Measurements from ENCODE around the gene PTPRD. TPM values are rescaled to one million over a fixed set of nuclear protein-coding genes. Genes with fewer than 3 reads are reported as not detected.
"Not testable (repeated sequence)": the region's sequence is repeated elsewhere in the genome, so short reads cannot be mapped to it uniquely, and the experiment has no call there.

The PTPRD gene
- polyA plus RNA-seq, 3 donors: 106 to 122 (median 110) TPM

DNA sequence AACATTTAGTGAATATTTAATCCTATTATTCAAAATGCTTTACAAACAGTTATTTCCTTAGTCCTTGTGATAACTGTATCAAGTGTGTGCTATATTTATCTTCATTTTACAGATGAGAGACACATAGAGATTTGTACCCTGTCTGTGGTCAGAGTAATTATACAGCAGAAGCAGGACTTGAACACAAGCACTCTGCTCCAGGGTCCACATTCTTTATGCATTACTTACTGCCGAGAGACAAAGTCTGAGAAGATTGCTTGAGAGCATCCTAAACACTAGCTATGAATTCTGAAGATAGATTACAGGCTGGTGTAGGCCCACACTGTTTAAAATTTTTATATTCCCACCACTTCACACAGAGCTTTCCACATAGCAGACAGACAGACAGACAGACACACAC, 1887.2 kb downstream of the PTPRD start:
- no peak for DNase-seq

DNA sequence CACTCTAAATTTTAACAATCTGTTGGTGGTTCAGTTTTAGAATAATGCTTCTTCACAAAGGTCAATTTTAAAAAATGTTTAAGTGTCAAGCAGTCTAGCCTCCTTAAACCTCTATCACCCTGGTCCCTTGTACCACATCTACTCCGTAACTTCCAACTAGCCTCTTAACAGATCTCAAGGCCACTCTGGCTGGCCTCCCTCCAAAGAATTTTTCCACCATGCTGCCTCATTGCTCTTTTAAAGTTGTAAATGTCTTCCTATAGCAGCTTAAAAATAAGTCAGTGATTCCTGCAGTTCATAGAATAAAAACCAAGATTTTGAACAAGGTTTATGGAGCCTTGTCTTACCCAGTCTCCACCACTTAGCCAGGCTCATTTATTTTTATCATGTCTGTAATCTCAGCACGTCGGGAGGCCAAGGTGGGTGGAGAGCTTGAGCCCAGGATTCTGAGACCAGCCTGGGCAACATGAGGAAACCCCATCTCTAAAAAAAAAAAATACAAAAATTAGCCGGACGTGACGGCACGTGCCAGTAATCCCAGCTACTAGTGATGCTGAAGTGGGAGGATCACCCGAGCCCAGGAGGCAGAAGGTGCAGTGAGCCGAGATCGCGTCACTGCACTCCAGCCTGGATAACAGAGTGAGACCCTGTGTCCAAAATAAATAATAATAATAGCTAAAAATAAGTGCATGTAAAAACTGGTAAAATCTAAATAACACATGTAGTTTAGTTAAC, 1888.4 kb downstream of the PTPRD start:
- no peak for DNase-seq

DNA sequence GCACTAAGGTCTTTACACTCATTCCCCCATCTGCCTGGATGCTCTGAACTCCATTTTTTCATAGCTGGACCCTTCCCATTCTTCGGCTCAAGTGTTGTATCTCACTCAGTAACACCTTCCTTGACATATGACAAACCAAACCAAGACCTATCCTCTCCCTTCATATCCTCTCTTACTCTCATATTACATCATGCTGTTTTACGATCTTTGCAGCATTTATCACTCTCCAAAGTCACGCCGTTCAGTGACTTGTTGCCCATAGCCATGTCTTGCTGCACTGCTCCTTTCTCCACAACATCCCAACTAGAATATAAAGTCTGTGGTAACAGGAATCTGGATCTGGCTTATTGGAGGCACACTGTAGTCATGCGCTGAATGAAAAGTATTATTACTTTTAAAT, 1889.6 kb downstream of the PTPRD start:
- no peak for DNase-seq

DNA sequence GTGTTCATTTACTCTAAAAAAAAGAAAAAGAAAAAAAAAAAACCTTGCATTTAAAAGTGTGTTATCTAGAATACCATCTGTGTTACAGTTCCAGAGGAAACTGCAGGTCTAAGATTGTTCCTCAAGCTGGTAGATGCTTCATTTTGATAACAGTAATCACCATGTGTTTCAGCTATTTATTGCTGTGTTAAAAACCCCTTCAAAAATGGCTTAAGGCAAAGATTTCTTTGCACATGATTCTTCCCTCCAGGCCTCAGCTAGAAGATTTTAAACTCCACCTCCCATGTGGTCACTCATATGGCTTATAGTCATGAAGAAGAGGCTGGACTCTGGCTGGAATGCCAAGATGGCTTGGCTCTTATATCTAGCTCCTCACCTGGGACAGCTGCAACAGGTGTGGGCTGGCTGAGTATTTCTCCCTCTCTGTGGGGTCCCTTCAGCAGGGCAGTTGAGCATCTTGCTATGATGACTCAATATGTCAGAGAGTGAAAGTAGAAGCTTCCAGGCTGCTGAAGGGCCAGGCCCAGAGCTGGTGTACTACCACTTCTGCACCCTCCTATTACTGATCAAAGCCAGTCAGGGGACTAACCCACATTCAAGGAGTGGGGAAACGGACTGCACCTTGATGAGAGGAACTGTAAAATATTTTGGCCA, 1892.8 kb downstream of the PTPRD start:
- no peak for DNase-seq

DNA sequence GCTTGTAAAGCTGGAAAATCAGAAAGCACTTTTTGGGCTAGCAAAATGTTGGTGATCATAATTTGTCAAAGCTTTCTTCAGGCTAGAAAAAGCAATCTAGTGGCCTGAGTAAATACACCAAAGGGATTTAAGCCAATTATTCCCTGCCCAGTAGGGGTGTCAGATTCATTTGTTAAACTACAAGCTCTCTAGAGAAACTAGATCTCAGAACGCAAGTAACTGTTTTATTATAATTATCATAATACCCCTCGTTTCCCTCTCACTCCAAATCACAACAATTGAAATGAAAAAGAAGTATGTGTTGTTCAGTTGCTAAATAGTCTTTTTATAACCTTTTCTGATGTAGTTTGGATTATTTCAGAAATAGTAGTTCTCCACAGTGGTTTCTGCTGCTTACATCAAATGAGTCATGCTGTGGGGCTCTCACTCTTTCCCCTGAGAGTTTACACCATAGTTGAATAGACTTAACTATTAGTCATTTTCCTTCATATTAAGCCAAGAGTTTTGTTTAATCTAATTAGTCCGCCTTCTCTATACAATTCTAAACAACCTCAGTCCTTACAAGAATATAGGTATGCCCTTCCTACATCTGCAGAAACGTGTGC, 1894.6 kb downstream of the PTPRD start:
- DNase-seq: no peak

DNA sequence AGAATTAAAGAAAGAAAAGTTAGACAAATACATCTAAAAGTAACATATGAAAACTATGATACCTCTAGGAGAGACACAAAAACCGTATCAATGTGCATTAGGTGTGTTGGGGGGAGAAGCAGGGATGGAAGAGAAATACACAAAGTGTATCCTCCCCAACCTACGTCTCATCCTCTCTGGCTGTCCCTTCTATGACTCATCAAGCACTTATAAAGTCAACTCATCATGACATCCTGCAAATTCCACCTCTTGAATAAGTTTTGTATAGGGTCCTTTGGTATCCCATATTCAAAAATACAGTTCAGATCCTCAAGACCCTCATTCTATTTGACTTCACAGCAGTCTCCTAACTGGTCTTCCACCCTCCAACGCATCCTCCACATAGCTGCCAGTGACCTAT, 1895.7 kb downstream of the PTPRD start:
- no peak for DNase-seq

DNA sequence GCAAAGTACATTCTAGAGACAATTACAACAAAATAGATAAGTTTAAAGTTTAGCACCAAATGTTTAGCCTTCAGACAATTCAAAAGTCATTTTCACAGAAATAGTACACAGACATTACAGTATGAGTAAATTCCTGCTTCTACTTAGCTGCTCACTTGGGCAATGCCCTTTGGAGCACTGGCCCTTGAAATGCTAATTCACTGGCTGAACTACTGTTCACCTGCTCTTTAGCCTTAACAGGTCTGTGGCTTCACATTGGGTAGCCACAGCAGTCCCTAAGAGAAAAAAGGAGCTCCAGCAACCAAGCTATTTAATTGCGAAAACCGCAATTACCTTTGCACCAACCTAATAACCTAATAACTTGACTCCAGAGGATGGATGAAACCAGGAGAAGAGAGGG, 1897.0 kb downstream of the PTPRD start:
- DNase-seq: no peak

DNA sequence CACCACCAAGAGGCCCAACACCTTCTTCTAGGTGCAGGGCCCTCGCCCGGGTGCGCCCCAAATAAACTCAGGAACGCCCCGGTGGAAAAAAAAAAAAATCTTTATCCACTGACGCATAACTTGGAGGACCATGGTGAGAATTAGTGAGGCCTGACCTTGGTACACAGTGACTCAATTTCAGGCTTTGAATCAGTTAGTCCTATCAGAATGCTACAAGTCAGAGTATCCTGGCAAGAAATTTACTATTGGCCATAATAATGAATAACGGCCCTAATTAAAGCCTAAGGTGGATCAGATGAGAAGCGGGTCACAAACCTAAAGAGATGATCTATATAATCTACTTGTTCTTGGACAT, 1899.0 kb downstream of the PTPRD start:
- no peak for DNase-seq

DNA sequence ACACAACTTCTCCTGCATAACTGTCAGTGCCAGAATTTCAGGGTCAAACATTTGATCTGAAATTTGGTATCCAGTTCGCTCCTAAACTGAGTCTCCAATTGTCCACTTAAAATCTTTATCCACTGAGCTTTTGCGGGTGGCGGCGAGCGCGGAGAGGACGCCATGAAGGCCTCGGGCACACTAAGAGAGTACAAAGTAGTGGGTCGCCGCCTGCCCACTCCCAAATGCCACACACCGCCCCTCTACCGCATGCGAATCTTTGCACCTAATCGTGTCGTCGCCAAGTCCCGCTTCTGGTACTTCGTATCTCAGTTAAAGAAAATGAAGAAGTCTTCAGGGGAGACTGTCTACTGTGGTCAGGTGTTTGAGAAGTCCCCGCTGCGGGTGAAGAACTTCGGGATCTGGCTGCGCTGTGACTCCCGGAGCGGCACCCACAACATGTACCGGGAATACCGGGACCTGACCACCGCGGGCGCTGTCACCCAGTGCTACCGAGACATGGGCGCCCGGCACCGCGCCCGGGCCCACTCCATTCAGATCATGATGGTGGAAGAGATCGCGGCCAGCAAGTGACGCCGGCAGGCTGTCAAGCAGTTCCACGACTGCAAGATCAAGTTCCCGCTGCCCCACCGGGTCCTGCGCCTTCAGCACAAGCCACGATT, 1899.5 kb downstream of the PTPRD start:
- DNase-seq: no peak

DNA sequence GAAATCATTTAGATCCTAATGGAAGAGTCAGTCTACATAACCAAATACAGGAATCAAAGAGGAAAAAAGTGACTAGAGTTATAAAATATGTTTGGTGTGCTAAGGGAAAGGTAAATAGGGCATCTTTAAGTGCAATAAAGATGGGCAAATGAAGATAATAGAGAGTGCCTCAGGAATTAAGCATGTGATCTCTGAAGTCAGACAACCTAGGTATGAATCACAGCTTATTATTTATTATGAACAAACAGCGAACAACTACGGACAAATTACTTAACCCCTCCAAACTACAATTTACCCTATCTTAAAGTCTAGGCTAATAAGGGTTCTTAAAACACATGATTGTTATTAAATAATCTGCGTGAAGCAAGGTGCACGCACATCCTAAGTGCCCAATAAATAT, 1903.1 kb downstream of the PTPRD start:
- DNase-seq: no peak

DNA sequence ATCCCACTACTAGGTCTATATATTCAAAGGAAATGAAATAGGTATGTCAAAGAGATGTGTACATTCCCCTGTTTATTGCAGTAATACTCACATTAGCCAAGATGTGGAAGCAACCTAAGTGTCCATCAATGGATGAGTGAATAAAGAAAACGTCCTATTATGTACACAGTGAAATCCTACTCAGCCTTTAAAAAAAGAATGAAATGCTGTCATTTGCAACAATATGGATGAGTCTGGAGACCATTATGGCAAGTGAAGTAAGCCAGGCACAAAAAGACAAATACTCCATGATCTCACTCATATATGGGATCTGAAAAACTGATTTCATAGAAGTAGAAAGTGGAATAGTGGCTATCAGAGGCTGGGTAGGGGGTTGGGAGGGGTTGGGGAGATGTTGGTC, 1904.1 kb downstream of the PTPRD start:
- no peak for DNase-seq

DNA sequence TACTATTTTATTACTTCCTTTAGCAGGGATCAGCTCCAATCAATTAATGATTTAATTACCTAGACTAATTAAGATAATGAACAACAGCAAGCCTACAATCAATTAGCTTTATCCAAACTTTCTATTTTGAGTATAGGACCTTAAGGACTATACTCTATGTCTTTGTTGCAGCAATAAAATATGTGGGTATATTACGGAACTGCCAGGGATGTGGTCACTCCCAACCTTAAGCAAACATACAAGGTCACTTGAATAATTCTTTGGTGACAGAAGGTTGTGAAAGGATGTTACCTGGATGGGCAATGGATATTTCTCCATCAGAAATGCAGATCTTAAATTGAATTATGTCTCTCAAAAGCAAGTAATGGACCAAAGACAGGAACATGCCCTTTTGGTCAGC, 1905.8 kb downstream of the PTPRD start:
- DNase-seq: no peak

DNA sequence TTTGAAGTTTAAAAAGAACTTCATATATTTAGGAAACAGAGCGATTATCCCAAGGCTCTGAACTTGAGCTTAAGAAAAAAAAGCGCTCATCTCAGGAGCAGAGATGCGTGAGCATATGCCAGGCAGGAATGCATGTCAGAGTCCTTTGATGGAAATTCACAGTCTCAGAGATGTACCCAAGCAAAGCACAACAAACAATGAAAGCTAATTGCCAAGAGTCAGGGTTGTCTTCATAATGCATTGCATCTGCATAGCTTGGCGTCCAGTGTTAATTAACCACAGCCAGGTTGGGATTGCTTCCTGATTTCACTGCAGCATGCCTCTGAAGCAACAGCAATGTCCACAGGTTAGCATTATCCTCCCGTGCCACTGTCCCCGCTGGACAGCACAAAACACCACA, 1906.3 kb downstream of the PTPRD start:
- DNase-seq: peak; percentile 37

DNA sequence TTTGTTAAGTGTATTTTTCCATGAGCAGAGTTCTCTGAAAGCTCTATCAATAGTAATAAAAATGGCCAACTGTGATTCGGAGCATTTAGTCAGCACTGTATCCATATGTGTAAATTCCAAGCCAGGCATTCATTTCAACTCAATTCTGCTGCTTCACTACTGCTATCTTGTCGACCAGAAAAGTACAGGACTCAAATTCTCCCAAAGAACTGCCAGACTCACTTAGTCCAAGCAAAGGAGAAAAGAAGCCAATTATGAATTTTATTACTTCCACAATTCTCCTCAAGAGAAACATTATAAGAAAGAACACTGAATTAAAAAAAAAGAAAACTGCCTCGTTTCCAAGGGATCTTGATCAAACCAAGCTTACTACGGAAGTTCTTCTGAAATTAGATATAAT, 1906.9 kb downstream of the PTPRD start:
- no peak for DNase-seq

DNA sequence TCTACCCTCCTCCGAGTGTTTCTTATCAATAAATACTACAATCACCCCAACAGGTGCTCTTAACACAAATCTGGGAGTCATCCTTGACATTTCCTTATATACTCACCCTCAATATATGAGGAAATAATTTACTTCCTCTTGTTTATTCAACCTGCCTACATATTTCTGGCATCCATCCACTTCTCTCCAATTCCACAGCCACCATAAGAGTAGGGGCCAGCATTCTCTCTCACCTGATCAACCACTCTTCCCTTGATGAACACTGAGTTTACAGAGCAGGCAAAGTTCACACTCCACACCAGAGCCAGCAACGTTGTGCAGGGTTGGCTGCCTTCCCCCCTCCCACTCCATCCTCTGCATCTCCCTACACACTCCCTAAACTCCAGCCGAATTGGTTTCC, 1908.9 kb downstream of the PTPRD start:
- DNase-seq: no peak

DNA sequence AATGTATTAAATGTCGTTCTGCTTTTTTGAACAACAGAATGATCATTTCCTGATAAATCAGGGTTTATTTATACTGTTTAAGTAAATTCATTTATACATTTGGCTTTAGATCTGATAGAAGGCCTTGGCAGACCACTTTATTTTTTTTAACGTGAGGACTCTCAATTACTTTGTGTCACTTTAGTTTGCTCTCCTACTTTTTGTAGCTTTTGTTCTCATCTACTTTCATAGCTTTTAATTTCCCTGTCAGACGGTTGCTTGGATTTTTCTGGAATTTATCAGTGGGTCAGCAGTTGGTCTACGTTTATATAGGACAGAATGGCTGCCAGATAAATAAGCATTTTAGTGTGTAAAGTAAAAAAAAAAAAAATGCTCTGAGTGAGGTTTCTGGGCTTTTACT, 1910.9 kb downstream of the PTPRD start:
- DNase-seq: no peak

DNA sequence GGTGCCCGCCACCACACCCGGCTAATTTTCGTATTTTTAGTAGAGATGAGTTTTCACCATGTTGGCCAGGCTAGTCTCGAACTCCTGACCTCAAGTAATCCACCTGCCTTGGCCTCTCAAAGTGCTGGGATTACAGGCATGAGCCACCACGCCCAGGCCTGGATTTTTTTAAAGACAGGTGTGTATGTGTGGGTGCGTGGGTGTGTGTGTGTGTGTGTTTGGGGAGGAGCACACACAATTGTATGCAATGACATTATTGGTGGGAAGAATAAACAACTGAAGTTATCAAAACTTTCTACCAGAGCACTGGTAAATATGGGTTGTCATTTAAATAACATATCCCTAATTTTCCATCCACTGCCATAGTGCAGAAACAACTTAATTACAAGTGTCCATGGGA, 1915.2 kb downstream of the PTPRD start:
- not testable (repeated sequence) for DNase-seq

DNA sequence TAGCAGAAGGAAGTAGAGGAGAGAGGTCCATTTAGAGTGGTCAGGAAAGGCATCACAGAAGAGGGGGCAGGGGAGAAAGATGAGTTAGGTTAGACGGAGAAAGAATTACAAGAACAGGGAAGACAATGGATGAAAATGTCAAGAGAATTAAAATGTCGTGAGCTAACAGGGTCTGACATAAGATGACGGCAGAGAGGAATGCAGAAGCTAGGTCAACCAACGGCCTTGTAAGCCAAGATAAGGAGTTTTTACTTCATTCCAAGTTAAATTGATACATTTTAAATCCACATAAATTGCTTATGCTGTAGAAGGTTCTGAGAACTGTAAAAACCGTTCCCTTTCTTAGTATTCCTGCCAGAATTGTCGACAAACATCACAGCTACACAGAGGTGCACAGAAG, 1916.3 kb downstream of the PTPRD start:
- DNase-seq: no peak

DNA sequence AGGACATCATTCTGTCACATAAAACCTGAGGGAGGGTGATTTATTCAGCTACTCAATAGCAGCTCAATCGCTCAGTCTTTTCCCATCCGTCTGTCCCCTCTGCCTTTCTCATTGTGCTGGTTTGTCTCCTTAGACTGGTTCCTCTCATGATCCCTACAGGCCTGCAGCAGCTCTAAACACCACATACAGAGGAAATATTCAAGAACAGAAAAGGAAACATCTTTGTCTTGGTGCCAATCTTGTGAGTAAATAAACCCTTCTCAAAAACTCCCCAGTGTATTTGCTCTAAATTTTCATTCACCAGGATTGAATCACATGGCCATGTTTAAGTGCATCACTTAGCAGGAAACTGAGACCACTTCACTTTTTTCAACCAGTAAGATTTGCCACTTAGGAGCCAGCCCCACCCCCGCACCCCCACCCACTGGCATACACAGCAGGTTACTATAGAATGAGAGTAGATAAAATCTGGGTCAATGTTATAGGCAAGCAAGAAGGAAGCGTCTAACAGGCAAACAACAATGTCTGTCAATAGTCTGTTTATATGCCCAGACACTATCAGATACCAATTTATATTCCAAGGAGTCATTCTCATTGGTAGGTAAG, 1917.7 kb downstream of the PTPRD start:
- no peak for DNase-seq

DNA sequence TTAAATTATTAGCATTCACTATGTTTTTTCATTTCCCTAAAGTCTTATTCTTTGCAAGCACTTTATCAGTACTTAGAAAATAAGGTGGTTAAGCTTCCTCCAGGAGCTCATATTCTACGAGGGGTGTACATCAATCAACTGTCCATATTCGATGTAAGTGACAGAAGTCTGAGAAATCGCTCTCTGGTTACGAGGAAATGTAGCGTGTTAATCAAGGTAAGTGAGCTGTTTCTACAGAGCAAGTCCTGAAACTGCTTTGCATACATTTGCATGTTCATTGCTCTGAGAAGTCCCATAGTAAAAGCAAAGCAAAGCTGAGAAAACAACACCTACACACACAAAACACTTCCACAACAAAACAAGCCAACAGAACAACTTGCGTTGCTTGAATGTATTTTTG, 1919.3 kb downstream of the PTPRD start:
- no peak for DNase-seq

DNA sequence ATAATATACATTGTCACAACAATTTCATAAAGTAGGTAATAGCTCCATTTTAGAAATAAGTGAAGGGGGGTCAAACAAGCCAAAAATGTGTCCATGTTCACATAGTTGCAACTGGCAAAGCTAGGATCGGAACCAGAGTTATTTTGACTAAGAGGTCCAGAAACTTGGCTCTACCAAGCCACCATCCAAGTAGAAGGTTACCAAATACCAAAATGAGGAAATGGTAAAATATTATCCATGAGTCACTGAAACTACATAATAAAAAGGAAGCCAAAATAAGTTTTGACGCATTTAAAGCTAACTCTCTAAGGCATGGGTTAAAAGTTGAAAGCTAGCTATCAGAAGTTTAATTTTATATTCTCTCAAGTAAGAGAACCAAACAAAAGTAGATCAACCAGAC, 1926.3 kb downstream of the PTPRD start:
- DNase-seq: no peak

DNA sequence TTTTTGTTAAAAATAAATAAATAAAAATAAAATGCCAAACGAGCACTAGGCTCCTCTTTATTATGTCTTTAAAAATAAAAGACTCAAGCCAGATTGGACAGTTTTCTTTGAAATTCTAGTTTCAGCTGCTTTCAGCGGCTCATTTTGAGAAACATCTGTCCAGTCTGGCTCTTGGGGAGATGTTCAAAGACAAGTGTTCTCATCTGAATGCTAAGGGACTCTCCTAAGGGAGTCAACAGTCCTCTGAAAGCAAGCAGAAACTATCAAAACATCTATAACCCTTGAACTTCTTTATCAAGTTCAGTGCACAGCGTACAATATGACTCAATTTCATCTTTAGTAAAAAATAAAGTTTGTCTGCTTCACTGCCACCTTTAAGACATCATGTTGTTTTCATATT, 1927.0 kb downstream of the PTPRD start:
- DNase-seq: no peak

All from renal pelvis (tissue), 4 donors.